ENCODE measurements around the gene STH. TPM values are rescaled to one million over a fixed set of nuclear protein-coding genes. Genes with fewer than 3 reads are reported as not detected.

STH gene
- total RNA-seq, 1 experiment from 2014 or later, result not detected

- Mint-ChIP-seq H3K4me1 (ENCODE audit: insufficient read depth, unreplicated experiment) (no peaks in the 10 kb centered on the region), H3K27me3 (ENCODE audit: insufficient read depth, unreplicated experiment) (no peaks in the 10 kb centered on the region), H3K27ac (ENCODE audit: low read depth, unreplicated experiment) (peak overlapping the region; percentile 61), H3K9me3 (ENCODE audit: unreplicated experiment) (no peaks in the 10 kb centered on the region), H3K36me3 (ENCODE audit: insufficient read depth, unreplicated experiment) (peaks cover 85% of the 10 kb centered on the region), H3K4me3 (ENCODE audit: unreplicated experiment) (no peak overlapping the region)
- no peak for TF ChIP-seq CTCF (IDR thresholded peaks at IDR 0.05; ENCODE audit: unreplicated experiment)
- no TSS peak for BruUV-seq (replicated peaks)
- ChIA-PET CTCF (interaction anchor here (0.6 kb wide), 1 partner anchor 185 kb away, joined by 4 read pairs; no protein-coding TSS in a partner anchor), POLR2A (interaction anchor here (0.6 to 1.8 kb wide), 3 partner anchors 9 to 198 kb away, joined by 3 to 5 read pairs (median 5); no protein-coding TSS in a partner anchor)
- intact Hi-C loops (cut with micrococcal nuclease), result no loop called here
- no peak for DNase-seq (ENCODE audit: unreplicated experiment)
Measured at GRCh38 chr17:46029627-46030026, 30.6 kb downstream of the STH start.

- no peaks in the 10 kb centered on the region for H3K27me3 Mint-ChIP-seq (ENCODE audit: insufficient read depth, unreplicated experiment)
- CTCF ChIA-PET, result interaction anchor here (0.6 to 1.1 kb wide), 2 partner anchors 13 to 137 kb away, joined by 3 read pairs; no protein-coding TSS in a partner anchor
- peaks cover 91% of the 10 kb centered on the region for H3K36me3 Mint-ChIP-seq (ENCODE audit: insufficient read depth, unreplicated experiment)
- H3K27ac Mint-ChIP-seq (ENCODE audit: low read depth, unreplicated experiment), result peak overlapping the region; percentile 79
- intact Hi-C loops (cut with micrococcal nuclease), result no loop called here
- POLR2A ChIA-PET, result no interaction called here
- no peak overlapping the region for H3K4me3 Mint-ChIP-seq (ENCODE audit: unreplicated experiment)
- no peak for DNase-seq (ENCODE audit: unreplicated experiment)
- no TSS peak for BruUV-seq (replicated peaks)
- TF ChIP-seq CTCF (IDR thresholded peaks at IDR 0.05; ENCODE audit: unreplicated experiment), result no peak
- no peaks in the 10 kb centered on the region for H3K9me3 Mint-ChIP-seq (ENCODE audit: unreplicated experiment)
- H3K4me1 Mint-ChIP-seq (ENCODE audit: insufficient read depth, unreplicated experiment), result no peaks in the 10 kb centered on the region
Measured at GRCh38 chr17:46030752-46031151, 31.7 kb downstream of the STH start.

- CTCF ChIA-PET, result interaction anchor here (1.1 kb wide), 2 partner anchors 13 to 28 kb away, joined by 3 read pairs; no protein-coding TSS in a partner anchor
- H3K4me3 Mint-ChIP-seq (ENCODE audit: unreplicated experiment), result no peak overlapping the region
- peak overlapping the region; percentile 79 for H3K27ac Mint-ChIP-seq (ENCODE audit: low read depth, unreplicated experiment)
- intact Hi-C loops (cut with micrococcal nuclease), result no loop called here
- H3K27me3 Mint-ChIP-seq (ENCODE audit: insufficient read depth, unreplicated experiment), result no peaks in the 10 kb centered on the region
- H3K9me3 Mint-ChIP-seq (ENCODE audit: unreplicated experiment), result no peaks in the 10 kb centered on the region
- no peaks in the 10 kb centered on the region for H3K4me1 Mint-ChIP-seq (ENCODE audit: insufficient read depth, unreplicated experiment)
- no TSS peak for BruUV-seq (replicated peaks)
- TF ChIP-seq CTCF (IDR thresholded peaks at IDR 0.05; ENCODE audit: unreplicated experiment), result no peak
- DNase-seq (ENCODE audit: unreplicated experiment), result no peak
- POLR2A ChIA-PET, result interaction anchor here (0.6 kb wide), 1 partner anchor 23 kb away, joined by 4 read pairs; no protein-coding TSS in a partner anchor
- peaks cover 91% of the 10 kb centered on the region for H3K36me3 Mint-ChIP-seq (ENCODE audit: insufficient read depth, unreplicated experiment)
Measured at GRCh38 chr17:46031440-46031839, 32.4 kb downstream of the STH start.

- no peak for DNase-seq (ENCODE audit: unreplicated experiment)
- no peak for TF ChIP-seq CTCF (IDR thresholded peaks at IDR 0.05; ENCODE audit: unreplicated experiment)
- Mint-ChIP-seq H3K27ac (ENCODE audit: low read depth, unreplicated experiment) (peak overlapping the region; percentile 79), H3K4me1 (ENCODE audit: insufficient read depth, unreplicated experiment) (no peaks in the 10 kb centered on the region), H3K9me3 (ENCODE audit: unreplicated experiment) (no peaks in the 10 kb centered on the region), H3K27me3 (ENCODE audit: insufficient read depth, unreplicated experiment) (no peaks in the 10 kb centered on the region), H3K36me3 (ENCODE audit: insufficient read depth, unreplicated experiment) (peaks cover 94% of the 10 kb centered on the region), H3K4me3 (ENCODE audit: unreplicated experiment) (no peak overlapping the region)
- intact Hi-C loops (cut with micrococcal nuclease), result no loop called here
- ChIA-PET CTCF (interaction anchor here (1.1 kb wide), 1 partner anchor 29 kb away, joined by 3 read pairs; no protein-coding TSS in a partner anchor), POLR2A (interaction anchor here (0.6 kb wide), 1 partner anchor 23 kb away, joined by 4 read pairs; no protein-coding TSS in a partner anchor)
- BruUV-seq (replicated peaks), result no TSS peak
Measured at GRCh38 chr17:46031920-46032319, 32.9 kb downstream of the STH start.

Measured in MCF 10A (cell line).